H7 (cell line): ENCODE measurements around the gene TMEM167B. TPM values are rescaled to one million over a fixed set of nuclear protein-coding genes. Genes with fewer than 3 reads are reported as not detected.

ENCODE experiments used
- DNase-seq: peaks from one replicate; pipeline ENCODE4 v3.0.0; 2012
- H3K27me3 ChIP-seq: 2 replicates; pipeline ENCODE4 v1.6.0; 2011; ENCODE audit warnings: mild to moderate bottlenecking, low read length; ENCODE audit not compliant: control insufficient read depth, insufficient read depth
- H3K36me3 ChIP-seq: replicated peaks from 2 replicates; pipeline ENCODE4 v1.5.1; 2011; ENCODE audit warnings: low read length; ENCODE audit not compliant: control insufficient read depth, insufficient read depth
- H3K4me3 ChIP-seq: 2 replicates; pipeline ENCODE4 v1.5.1; 2011; ENCODE audit warnings: low read depth, mild to moderate bottlenecking, control low read depth, low read length, moderate library complexity; ENCODE audit not compliant: insufficient read depth
- total RNA-seq: library from RNA; depleted of rRNA; stranded (reverse); fragments of >200 nt; shearing (Covaris generic); gene quantifications from 2 replicates; pipeline ENCODE4 v1.2.3, GENCODE V29; 2014

Gene TMEM167B
- total RNA-seq, 1 experiment from 2014 or later: 21.6 TPM

- no peaks in the 10 kb centered on the region for H3K27me3 ChIP-seq
- peaks cover 2% of the 10 kb centered on the region for H3K36me3 ChIP-seq
- DNase-seq: no peak
These were observed 25.4 kb upstream of the TMEM167B start for GRCh38 chr1:109065137-109065536.

GRCh38 chr1:109067883-109068282, 22.7 kb upstream of the TMEM167B start:
- no peak overlapping the region for H3K4me3 ChIP-seq

More at GRCh38 chr1:109065137-109065536, 25.4 kb upstream of the TMEM167B start:
- no peak overlapping the region for H3K4me3 ChIP-seq

GRCh38 chr1:109069294-109069693, 21.3 kb upstream of the TMEM167B start:
- Histone ChIP-seq H3K4me3 (no peak overlapping the region), H3K27me3 (no peaks in the 10 kb centered on the region), H3K36me3 (peaks cover 2% of the 10 kb centered on the region)
- no peak for DNase-seq

More at GRCh38 chr1:109067883-109068282, 22.7 kb upstream of the TMEM167B start:
- Histone ChIP-seq H3K27me3 (no peaks in the 10 kb centered on the region), H3K36me3 (peaks cover 2% of the 10 kb centered on the region)
- no peak for DNase-seq

- peak; percentile 96 for DNase-seq
- H3K36me3 ChIP-seq: no peaks in the 10 kb centered on the region
- peak within 1 kb of the TSS; percentile 71 for H3K4me3 ChIP-seq
- no peaks in the 10 kb centered on the region for H3K27me3 ChIP-seq
These were observed 14.8 kb upstream of the TMEM167B start, which contains the start of gene TAF13 for GRCh38 chr1:109075531-109076490. TSS of gene TAF13 (minus strand) at chr1:109076003. CDS start at chr1:109075947, 56 bp downstream.

- Histone ChIP-seq H3K4me3 (no peak overlapping the region), H3K36me3 (no peaks in the 10 kb centered on the region), H3K27me3 (no peaks in the 10 kb centered on the region)
- no peak for DNase-seq
These were observed 12.2 kb upstream of the TMEM167B start for GRCh38 chr1:109078317-109078716.

- DNase-seq: no peak
- no peak overlapping the region for H3K4me3 ChIP-seq
- no peaks in the 10 kb centered on the region for H3K27me3 ChIP-seq
These were observed 11.3 kb upstream of the TMEM167B start for GRCh38 chr1:109079240-109079622.

GRCh38 chr1:109080441-109081082, 10.0 kb upstream of the TMEM167B start:
- no peaks in the 10 kb centered on the region for H3K36me3 ChIP-seq
- H3K4me3 ChIP-seq: no peak overlapping the region
- H3K27me3 ChIP-seq: no peaks in the 10 kb centered on the region
- no peak for DNase-seq

More at GRCh38 chr1:109079240-109079622, 11.3 kb upstream of the TMEM167B start:
- no peaks in the 10 kb centered on the region for H3K36me3 ChIP-seq

- no peaks in the 10 kb centered on the region for H3K36me3 ChIP-seq
- H3K27me3 ChIP-seq: no peaks in the 10 kb centered on the region
- no peak for DNase-seq
- H3K4me3 ChIP-seq: no peak overlapping the region
These were observed 7.1 kb upstream of the TMEM167B start for GRCh38 chr1:109083501-109083900.

- no peak for DNase-seq
- Histone ChIP-seq H3K27me3 (no peaks in the 10 kb centered on the region), H3K4me3 (no peak overlapping the region), H3K36me3 (no peaks in the 10 kb centered on the region)
These were observed 6.6 kb upstream of the TMEM167B start for GRCh38 chr1:109083923-109084322.

GRCh38 chr1:109084563-109085517, 5.7 kb upstream of the TMEM167B start:
- Histone ChIP-seq H3K27me3 (no peaks in the 10 kb centered on the region), H3K36me3 (no peaks in the 10 kb centered on the region), H3K4me3 (no peak overlapping the region)
- DNase-seq: no peak

- H3K27me3 ChIP-seq: no peaks in the 10 kb centered on the region
- no peaks in the 10 kb centered on the region; the same call in 1 of the 2 replicates for H3K36me3 ChIP-seq
- peak; percentile 86 for DNase-seq
- H3K4me3 ChIP-seq: peak overlapping the region; percentile 79; the same call in 1 of the 2 replicates
These were observed 1.1 kb upstream of the TMEM167B start for GRCh38 chr1:109089242-109090015.

- Histone ChIP-seq H3K27me3 (no peaks in the 10 kb centered on the region), H3K36me3 (no peaks in the 10 kb centered on the region; the same call in 1 of the 2 replicates), H3K4me3 (peak overlapping the region; percentile 79)
- peak; percentile 75 for DNase-seq
These were observed 694 bp downstream of the TMEM167B start for GRCh38 chr1:109091078-109091838.

- Histone ChIP-seq H3K4me3 (peak overlapping the region; percentile 79), H3K36me3 (no peaks in the 10 kb centered on the region; the same call in 1 of the 2 replicates), H3K27me3 (no peaks in the 10 kb centered on the region)
- DNase-seq: no peak
These were observed 1.3 kb downstream of the TMEM167B start for GRCh38 chr1:109091839-109092193.
